Activated B cell treated with CpG ODN at 0.5 μM for 24 hours (primary cell): ENCODE measurements around the gene MCC. TPM values are rescaled to one million over a fixed set of nuclear protein-coding genes. Genes with fewer than 3 reads are reported as not detected.

Experiments used
- ATAC-seq: fragments of 200-7000 bp; cut with Tn5 transposase; one replicate; pipeline ENCODE4 v1.10.0; 2021; ENCODE audit warnings: low read depth, mild to moderate bottlenecking, moderate library complexity
- CTCF ChIA-PET: fragments of 350-600 bp; sonication (Branson Sonifier 250); formaldehyde crosslinking; loops from one replicate; lab custom pipeline; 2021; ENCODE audit warnings: antibody characterized with exemption; lab: Charles Lee
- POLR2A ChIA-PET: fragments of 350-600 bp; sonication (Branson Sonifier 250); formaldehyde crosslinking; loops from one replicate; lab custom pipeline; 2021; ENCODE audit warnings: antibody characterized with exemption; lab: Charles Lee
- DNase-seq: peaks from one replicate; pipeline ENCODE4 v3.0.0; 2022
- H3K27ac Mint-ChIP-seq: one replicate; pipeline ENCODE4 v1.8.0; 2020; ENCODE audit warnings: mixed read lengths
- H3K27me3 Mint-ChIP-seq: one replicate; pipeline ENCODE4 v1.8.0; 2021; ENCODE audit warnings: mixed read lengths
- H3K36me3 Mint-ChIP-seq: one replicate; pipeline ENCODE4 v1.8.0; 2021; ENCODE audit warnings: low read depth, mixed read lengths
- H3K4me1 Mint-ChIP-seq: one replicate; pipeline ENCODE4 v1.8.0; 2021; ENCODE audit warnings: mixed read lengths
- H3K4me3 Mint-ChIP-seq: one replicate; pipeline ENCODE4 v1.8.0; 2020; ENCODE audit warnings: mild to moderate bottlenecking, mixed read lengths
- H3K9me3 Mint-ChIP-seq: one replicate; pipeline ENCODE4 v1.8.0; 2020; ENCODE audit warnings: mixed read lengths
- intact Hi-C: fragments of 100-400 bp; cut with micrococcal nuclease; formaldehyde crosslinking; loops from one replicate; pipeline ENCODE4 v1.15.1; 2024
- total RNA-seq: library from RNA; stranded (reverse); gene quantifications from 2 replicates; pipeline ENCODE4 v1.2.3, GENCODE V29; 2022
- TF ChIP-seq, protein P1 (sequence below): fragments of 200-600 bp; IDR thresholded peaks from one replicate; pipeline ENCODE4 v1.8.0; 2022; ENCODE audit warnings: antibody characterized with exemption, mild to moderate bottlenecking

MCC gene
- total RNA-seq, 1 donor from 2014 or later: 0.22 TPM

DNA sequence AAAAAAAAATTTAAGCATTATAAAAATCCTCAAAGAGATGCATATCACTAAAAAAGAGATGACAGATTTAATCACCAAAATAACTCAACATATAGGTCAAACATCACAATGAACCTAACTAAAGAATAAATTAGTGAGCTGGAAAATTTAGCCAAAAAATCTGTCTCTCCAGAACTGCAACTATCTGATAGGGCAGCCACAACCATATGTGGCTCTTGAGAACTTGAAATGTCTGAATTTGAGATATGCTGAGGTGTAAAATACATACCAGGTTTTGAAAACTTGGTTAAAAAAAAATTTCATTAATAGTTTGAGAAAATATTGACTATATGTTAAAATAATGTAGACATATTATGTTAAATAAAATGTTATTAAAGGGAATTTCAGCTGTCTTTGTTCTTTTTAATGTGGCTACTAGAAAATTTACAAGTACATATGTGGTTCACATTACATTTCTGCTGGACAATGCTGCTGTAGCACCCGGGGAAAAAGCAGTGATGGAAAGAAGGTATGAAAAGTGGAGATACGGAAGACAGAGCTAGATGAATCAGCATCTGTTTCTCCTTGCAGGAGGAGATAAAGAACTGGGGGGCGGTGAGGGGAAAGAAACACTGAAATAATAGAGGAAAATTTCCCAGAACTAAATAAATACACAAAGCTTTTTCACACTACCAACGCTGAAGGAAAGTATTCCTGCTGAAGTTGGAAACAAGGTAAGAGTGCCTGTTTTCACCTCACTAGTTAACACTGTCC, 445.6 kb downstream of the MCC start:
- Mint-ChIP-seq H3K36me3 (no peaks in the 10 kb centered on the region), H3K4me3 (no peak overlapping the region), H3K9me3 (no peaks in the 10 kb centered on the region), H3K27me3 (no peaks in the 10 kb centered on the region), H3K4me1 (peaks cover 6% of the 10 kb centered on the region), H3K27ac (no peak overlapping the region)
- POLR2A ChIA-PET: no interaction called here
- CTCF ChIA-PET: interaction anchor here (1.4 kb wide), 1 partner anchor 46 kb away, joined by 3 read pairs; no protein-coding TSS in a partner anchor
- ATAC-seq: no peak
- TF ChIP-seq, protein P1, sequence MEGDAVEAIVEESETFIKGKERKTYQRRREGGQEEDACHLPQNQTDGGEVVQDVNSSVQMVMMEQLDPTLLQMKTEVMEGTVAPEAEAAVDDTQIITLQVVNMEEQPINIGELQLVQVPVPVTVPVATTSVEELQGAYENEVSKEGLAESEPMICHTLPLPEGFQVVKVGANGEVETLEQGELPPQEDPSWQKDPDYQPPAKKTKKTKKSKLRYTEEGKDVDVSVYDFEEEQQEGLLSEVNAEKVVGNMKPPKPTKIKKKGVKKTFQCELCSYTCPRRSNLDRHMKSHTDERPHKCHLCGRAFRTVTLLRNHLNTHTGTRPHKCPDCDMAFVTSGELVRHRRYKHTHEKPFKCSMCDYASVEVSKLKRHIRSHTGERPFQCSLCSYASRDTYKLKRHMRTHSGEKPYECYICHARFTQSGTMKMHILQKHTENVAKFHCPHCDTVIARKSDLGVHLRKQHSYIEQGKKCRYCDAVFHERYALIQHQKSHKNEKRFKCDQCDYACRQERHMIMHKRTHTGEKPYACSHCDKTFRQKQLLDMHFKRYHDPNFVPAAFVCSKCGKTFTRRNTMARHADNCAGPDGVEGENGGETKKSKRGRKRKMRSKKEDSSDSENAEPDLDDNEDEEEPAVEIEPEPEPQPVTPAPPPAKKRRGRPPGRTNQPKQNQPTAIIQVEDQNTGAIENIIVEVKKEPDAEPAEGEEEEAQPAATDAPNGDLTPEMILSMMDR: no peak
- intact Hi-C loops: no loop called here
- DNase-seq: no peak

DNA sequence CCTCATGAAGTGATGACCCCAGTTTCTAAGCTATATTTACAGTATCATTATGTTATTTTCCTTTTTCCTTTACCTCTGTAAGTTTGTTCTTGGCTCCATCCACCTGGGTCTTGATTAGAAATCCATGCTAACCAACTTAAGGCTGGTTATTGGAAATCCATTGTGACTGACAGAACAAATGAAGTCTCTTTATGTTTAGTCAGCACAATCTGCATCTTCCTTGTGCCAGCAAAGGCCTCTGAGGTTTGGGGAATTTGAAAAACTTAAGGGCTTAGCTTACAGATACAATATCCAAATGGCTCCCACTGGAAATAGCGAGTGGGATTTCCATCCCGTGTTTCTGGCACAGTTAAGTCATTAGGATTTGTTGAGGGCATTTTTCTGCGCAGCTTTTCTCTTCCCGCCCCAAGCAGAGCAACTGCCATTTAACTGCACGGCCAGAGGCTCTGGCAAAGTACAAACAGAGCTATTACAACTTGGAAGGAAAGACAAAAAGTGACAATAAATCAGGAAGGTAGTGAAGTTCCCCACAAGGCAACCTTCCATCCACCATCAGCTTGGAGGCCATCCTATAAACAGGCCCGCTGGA, 447.5 kb downstream of the MCC start:
- no peak for DNase-seq
- no peaks in the 10 kb centered on the region for H3K9me3 Mint-ChIP-seq
- no peaks in the 10 kb centered on the region for H3K27me3 Mint-ChIP-seq
- TF ChIP-seq, protein P1: no peak
- ChIA-PET CTCF (no interaction called here), POLR2A (no interaction called here)
- no peaks in the 10 kb centered on the region for H3K4me1 Mint-ChIP-seq
- H3K27ac Mint-ChIP-seq: no peak overlapping the region
- no peak for ATAC-seq
- H3K36me3 Mint-ChIP-seq: no peaks in the 10 kb centered on the region
- intact Hi-C loops: no loop called here
- H3K4me3 Mint-ChIP-seq: no peak overlapping the region

DNA sequence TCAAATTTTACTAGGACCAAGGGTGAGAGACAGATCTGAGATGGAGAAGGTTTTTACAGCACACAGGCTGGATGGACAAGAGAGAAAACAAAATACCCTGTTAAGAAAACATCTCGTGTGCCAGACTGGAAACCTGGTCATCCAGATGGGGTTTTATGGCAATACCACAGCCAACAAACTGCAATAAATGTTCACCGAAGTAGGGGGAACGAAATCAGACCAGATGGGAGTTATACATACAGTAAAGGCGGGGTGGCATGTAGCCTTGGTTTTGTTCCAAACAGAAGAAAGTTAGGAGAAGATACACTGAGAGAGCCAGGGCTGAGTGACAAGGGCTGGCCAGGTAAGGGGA, 448.3 kb downstream of the MCC start:
- H3K27ac Mint-ChIP-seq: no peak overlapping the region
- no peaks in the 10 kb centered on the region for H3K27me3 Mint-ChIP-seq
- no peak overlapping the region for H3K4me3 Mint-ChIP-seq
- ChIA-PET CTCF (no interaction called here), POLR2A (no interaction called here)
- no peaks in the 10 kb centered on the region for H3K4me1 Mint-ChIP-seq
- DNase-seq (no peak), ATAC-seq (no peak)
- no peaks in the 10 kb centered on the region for H3K36me3 Mint-ChIP-seq
- TF ChIP-seq, protein P1: no peak
- intact Hi-C loops: no loop called here
- no peaks in the 10 kb centered on the region for H3K9me3 Mint-ChIP-seq

DNA sequence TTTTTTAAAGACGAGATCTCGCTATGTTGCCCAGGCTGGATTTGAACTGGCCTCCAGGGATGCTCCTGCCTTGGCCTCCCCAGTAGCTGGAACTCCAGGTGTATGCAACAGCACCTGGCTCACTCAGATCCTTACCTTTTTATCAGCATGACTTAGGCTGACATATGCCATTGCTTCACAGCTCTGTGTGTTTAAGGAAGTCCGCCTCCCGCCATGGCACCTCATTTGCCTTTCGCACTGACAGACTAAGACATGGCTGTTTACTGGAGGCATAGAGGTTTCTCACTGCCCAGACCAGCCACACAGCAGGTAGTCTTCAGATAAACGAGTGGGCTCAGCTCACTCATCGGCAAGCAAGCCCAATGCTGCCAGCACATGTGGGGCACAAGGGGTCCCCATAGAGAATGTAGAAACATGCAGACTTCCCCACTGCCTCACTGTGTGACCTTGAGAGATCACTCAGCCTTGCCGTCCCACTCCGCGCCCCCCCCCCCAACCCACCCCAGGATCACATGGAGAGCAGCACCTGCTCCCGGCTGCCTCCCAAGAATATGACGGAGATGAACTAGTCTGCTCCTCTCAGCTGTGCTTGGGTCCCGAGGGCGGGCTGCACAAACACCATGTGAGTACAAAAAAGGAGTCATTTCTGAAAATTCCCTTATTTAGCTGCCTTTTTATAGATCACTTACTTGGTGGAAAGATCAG, 448.9 kb downstream of the MCC start:
- Mint-ChIP-seq H3K4me3 (no peak overlapping the region), H3K36me3 (no peaks in the 10 kb centered on the region), H3K27ac (no peak overlapping the region), H3K9me3 (no peaks in the 10 kb centered on the region), H3K27me3 (no peaks in the 10 kb centered on the region), H3K4me1 (no peaks in the 10 kb centered on the region)
- no peak for ATAC-seq
- CTCF ChIA-PET: no interaction called here
- intact Hi-C loops: no loop called here
- POLR2A ChIA-PET: no interaction called here
- TF ChIP-seq, protein P1: no peak
- no peak for DNase-seq

DNA sequence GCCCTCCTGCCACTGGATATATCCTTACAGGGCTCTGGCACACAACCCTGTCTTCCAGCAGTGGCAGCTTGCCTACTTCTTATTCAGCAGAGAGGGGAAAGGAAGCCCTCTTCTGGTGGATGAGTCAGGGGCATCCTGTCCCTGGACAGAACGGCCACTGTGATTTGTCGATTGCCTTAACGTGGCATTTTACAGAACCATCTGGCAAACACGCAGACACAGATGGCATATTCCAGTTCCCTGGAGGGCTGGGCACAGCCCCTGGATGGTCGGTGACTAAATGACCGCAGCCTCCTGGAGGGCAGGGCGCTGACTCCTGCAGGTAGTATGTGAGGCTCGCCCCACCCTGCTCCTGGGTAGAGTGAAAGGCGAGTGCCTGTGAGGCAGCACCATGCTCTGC, 449.5 kb downstream of the MCC start:
- Mint-ChIP-seq H3K4me1 (no peaks in the 10 kb centered on the region), H3K27ac (no peak overlapping the region), H3K36me3 (no peaks in the 10 kb centered on the region), H3K4me3 (no peak overlapping the region), H3K27me3 (no peaks in the 10 kb centered on the region), H3K9me3 (no peaks in the 10 kb centered on the region)
- ChIA-PET CTCF (no interaction called here), POLR2A (no interaction called here)
- ATAC-seq: no peak
- intact Hi-C loops: no loop called here
- DNase-seq: no peak
- TF ChIP-seq, protein P1: no peak
